HG02571 (cell line): Measurements from ENCODE around the gene ITGB6.
"Not testable (repeated sequence)": the region's sequence is repeated elsewhere in the genome, so short reads cannot be mapped to it uniquely, and the experiment has no call there.

Experiments used
- ATAC-seq: cut with Tn5 transposase; IDR thresholded peaks from one replicate; pipeline ENCODE4 v1.9.1; 2021; ENCODE audit warnings: mild to moderate bottlenecking, moderate library complexity; ENCODE audit not compliant: unreplicated experiment

ITGB6 gene

DNA sequence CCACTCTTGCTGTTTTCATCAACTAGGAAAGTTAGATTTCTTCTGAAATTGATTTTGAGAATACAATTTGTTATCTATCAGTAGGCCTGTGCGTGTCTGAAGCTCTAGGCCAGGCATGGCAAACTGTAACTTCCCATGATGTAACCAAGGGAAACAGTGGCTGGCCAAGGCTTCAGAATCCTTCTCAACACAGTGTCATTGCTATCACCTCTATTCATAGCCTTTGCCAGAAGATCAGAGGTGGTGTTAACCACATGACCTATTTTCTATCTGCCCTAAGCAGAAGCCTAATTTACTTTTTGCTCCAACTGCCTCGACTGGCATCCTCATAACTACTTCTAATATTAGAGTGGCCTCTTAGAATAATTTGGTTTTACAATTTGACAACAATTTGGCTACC is 2.5 kb downstream of the ITGB6 start:
- no peak for ATAC-seq

DNA sequence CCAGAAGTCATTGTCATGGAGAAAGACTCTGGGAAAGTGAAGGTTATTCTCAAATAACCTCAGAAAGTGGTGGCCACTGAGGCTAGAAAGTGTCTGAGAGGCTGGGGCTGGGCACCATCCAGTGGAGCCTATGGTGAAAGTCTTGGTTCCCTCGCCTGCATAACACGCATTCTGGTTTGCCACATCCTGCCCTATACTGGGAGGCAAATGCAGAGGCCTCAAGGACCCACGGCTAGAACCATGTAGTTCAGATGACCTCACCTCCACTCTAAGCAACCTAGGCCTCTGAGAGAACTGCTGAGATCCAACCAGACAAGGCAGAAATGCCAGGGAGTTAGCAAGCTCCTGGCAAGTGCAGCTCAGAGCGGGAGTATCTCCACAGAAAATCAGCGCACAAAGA is 5.1 kb downstream of the ITGB6 start:
- ATAC-seq = no peak

DNA sequence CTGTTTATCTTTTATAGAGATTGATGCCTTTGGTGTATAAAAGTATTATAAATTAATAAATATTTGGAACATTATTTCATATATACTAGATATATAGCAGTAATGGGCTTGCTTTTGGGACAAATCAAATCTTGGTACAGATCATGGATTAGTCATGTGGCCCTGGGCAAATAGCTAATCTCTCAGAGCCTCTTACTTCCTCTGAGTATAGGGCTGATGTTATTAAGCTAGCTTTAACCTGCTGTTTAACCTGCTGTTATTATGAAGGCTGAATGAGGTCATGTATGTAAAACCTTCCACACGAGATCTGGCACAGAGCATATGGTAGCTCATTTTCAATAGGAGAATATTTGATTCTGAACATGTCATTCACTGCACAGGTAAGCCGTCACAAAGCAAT is 5.7 kb downstream of the ITGB6 start:
- no peak for ATAC-seq

DNA sequence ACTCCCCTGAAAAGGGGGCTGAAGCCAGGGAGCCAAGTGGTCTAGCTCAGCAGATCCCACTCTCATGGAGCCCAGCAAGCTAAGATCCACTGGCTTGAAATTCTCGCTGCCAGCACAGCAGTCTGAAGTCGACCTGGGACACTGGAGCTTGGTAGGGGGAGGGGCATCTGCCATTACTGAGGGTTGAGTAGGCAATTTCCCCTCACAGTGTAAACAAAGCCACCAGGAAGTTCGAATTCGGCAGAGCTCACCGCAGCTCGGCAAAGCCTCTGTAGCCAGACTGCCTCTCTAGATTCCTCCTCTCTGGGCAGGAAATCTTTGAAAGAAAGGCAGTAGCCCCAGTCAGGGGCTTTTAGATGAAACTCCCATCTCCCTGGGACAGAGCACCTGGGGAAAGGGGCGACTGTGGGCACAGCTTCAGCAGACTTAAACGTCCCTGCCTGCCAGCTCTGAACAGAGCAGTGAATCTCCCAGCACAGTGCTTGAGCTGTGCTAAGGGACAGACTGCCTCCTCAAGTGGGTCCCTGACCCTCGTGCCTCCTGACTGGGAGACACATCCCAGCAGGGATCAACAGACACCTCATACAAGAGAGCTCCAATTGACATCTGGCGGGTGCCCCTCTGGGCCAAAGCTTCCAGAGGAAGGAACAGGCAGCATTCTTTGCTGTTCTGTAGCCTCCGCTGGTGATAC is 18.8 kb downstream of the ITGB6 start:
- not testable (repeated sequence) for ATAC-seq

DNA sequence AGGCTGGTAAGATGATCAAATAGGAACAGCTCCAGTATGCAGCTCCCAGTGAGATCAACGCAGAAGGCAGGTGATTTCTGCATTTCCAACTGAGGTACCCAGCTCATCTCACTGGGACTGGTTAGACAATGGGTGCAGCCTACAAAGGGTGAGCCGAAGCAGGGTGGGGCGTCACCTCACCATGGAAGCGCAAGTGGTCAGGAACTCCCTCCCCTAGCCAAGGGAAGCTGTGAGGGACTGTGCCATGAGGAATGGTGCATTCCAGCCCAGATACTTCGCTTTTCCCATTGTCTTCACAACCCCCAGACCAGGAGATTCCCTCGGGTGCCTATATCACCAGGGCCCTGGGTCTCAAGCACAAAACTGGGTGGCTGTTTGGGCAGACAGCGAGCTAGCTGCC is 19.4 kb downstream of the ITGB6 start:
- not testable (repeated sequence) for ATAC-seq

DNA sequence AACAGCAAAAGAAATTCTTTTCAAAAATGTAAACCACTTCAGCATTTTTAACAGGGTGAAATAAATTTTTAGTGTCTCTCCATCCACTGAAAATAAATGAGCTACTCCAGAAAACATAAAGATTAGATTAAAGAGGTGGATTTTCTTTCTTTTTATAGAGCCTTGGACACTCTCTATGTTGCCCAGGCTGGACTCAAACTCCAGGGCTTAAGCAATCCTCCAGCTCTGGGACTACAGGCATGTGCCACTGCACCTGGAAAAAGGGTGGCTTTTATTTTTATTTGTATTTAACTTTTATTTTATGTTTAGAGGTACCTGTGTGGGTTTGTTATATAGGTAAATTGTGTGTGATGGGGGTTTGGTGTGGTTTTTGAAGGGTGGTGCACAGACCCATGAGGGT is 19.9 kb downstream of the ITGB6 start:
- ATAC-seq = no peak

DNA sequence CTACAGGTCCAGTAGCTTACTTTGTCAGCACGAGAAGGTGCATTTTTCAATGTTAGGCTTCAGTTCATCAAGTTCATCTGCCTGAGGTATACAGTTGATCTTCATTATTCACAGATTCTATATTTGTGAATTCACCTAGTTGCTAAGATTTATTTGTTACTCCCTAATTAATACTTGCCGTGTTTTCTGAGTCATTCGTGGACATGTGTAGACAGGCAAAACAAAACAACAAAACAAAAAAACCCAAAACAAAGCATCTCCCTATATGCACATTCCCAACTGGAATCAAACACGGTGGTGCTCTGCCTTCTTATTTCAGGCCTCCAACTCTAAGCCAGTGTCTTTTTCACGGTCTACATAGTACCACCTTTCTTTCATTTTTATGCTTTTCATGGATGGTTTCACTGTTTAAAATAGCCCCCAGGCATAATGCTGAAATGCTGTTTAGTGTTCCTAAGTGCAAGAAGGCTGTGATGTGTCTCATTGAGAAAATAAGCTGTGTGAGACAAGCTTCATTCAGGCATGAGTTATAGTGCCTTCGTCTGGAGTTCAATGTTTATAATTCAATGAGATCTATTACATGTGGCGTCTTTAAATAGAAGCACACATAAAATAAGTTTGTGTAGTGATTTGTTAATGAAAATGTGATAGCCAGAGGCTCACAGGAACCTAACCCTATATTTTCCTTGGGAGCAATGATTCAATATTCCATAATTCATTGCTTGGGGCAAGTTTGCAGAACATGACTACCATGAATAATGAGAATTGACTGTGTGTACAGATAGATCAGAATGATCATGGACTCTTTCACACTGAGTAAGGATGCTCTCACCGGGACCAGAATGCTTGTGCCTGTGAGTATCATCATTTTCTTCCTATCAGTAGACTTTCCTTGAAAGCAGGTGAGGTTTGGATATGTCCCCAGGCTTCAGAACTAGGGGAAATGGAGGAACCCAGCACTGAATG is 24.6 kb downstream of the ITGB6 start:
- no peak for ATAC-seq

DNA sequence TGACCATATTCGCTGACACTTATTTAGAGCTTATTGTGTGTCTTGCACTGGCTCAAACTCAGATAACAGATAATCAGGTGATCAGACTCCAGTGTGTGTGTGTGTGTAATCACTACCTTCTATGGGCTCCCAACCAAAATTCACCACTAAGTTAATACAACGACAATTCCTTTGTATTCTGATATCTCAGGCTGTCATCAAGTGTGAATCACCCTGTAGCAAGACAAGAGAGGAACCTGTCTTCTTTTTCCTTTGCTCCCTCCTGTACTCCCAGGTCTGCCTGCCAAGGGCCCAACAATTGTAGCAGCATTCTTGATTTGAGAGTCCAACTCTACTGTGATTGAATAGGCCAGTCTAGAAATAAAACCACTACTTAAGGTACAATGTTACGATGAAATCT is 25.8 kb downstream of the ITGB6 start:
- ATAC-seq = no peak

DNA sequence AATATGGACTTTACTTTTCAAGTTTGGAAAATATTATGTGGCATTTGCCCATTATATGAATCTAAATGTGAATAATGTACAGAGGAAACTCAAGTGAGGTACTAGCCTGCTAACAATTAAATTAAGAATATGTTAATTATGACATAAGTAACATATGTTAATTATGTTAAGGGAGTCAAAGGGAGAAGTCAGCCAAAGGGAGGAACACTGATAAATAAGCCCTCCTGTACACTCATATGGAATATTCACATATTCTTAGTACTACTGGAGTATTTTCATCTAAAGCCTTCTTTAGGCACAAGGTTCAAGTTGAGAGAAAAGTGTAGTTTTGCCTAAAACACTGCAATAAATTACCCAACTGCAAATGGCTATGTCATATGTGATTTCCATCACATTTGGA is 30.1 kb downstream of the ITGB6 start:
- no peak for ATAC-seq

DNA sequence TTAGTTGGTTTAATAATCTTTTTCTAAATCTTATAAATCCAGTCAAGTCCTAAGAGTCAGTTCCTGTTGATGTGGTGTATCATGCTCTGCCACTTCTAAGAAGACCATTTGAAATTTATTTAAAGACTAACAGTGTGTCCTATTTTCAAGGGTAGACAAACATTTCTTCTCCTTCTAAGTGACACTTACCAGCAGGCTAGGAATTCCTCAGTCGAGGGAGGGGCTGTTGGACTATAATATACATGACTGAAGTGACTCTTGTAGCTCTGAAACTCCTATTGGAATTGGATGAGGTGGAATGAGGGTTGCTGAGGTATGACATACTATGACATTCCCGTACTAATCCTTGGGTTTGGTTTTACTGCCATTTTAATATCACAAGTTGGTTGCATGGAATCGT is 30.6 kb downstream of the ITGB6 start:
- no peak for ATAC-seq

DNA sequence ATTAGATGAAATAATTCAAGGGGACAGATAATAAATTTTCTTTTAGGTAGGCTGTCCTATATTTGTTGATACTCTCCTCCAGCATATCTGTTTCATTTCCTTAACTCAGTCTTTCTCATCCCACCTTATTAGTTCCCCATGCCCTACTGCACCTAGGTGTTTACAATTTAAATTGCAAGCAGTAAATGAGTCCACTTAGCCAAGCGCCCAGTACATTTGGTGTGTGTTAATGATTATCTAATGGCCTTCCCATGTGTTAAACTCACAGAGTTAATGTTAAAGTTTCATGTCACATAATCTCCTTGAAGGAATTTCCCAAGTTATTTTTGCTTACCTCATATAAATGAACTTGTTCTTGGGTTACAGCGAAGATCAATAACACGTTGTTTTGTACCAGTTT is 31.2 kb downstream of the ITGB6 start:
- no peak for ATAC-seq

DNA sequence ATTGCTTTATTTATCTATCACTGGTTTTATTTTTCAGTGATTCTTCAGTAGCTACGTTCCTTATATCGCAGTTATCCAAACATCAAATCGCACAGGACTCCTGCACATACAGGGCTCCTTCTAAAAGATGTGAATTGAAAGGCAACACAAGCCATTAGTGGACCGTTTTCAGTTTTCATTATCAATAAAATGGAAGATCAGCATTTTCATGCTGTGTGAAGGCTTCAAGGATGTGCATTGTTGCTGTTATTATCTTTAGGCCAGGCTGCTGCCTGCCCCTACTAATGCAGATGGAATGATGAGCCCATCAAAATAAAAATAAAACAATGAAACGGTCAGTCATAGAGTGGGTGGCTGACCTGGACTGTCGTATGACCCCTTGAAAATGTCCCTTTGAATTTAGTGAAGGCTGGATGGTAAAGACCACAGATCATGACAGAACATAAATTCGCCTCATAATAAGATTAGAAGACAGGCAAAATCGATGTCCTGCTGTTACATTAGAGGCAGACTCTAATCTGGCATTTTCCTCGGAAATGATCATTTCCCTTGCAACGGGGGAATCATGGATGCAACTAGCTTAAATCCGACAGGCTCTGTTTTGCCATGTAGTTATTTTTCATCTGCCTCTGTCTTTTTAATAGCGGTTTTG is 32.9 kb downstream of the ITGB6 start:
- no peak for ATAC-seq

DNA sequence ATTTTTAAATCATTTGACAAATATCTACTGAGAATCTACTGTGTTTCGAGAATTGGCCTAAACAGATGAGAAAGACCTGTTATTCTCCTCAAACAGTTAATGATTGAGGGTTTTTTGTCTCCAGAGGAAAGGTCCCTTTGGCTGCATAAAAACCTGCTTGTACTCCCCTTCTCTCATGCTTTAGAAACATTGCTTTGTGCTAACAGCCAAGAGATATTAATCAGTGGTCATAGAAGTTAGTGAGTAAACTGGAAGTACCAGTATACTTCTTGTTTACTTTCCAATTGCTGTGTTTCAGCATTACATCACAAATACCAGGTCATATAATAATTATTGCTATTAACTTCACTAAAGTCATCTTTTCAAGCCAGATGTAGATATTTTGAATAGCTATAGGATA is 34.1 kb downstream of the ITGB6 start:
- no peak for ATAC-seq

DNA sequence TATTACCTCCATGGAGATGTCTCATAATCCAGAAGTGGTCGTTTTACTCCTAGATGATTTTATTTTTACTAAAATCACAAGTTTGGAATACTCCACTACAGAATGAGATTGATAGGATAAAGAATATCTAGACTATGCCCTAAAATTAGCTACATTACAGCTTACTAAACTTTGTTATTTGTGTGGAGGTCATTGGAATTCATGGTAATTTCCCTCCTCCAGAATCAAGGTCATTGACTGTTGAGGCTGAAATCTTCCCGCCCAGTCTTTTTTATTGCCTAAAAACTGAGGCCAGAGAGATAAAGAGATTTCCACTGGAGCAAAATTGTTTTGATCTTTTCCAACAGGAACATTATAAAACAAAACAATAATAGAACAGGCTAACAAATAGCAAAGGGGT is 35.0 kb downstream of the ITGB6 start:
- no peak for ATAC-seq

DNA sequence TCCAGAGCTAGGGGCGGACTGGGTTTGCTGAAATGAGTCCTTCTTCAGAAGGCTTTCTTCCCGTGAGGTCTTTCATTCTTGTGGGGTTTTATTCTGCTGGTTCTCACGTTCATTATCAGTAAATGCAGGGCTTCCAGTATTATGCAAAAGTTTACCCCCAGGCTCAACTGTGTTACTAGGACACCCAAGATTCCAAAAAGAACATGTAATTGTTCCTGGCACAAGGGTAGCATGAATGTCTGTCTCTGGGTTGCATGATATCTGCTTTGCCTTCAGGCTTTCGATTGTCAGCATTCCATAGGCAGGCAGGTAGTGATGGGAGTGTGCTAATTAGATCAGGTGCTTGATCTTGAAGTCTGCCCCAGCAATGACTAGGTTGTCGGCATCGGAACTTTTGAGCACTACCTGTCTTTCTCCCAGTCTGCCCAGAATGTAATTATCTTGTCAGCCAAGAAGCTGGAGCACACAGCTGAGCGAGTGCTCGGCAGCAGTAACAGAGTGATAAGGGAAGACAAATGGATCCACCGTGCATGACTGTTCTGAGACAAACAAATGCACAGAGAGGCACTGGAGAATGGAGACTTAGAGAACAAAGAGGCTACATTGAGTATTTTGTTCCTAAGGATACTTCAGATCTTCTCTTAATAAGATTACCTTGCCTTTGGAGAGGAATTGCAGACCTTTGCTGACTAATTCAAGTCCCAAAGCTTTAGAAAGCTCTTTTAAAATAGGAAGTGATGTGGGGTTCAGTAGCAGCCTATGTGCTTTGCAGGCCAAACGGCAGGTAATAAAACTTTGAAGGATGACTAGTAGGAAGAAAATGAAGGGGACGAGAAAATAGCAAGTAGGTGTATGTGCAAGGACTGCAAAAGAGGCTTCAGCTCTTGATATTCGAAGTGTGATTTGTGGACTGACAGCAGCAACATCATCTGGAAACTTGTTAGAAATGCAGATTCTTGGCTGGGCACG is 41.9 kb downstream of the ITGB6 start:
- ATAC-seq = no peak

DNA sequence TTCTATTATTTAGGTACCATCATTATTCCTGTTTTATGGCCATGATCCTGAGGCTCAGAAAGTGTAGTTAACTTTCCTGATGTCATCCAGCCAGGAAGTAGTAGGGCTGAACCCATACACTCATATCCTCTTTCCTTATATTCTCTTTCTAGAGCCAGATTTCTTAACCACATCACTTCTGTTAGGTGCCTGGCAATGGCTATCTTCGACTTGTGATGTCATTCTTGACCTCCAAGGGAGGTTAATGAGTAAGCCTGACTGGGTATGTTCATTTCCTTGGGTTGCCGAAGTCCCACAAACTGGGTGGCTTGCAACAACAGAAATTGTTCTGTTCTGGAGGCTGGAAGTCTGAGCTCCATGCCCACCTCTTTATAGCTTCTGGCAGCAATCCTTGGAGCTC is 43.4 kb downstream of the ITGB6 start:
- ATAC-seq = no peak

DNA sequence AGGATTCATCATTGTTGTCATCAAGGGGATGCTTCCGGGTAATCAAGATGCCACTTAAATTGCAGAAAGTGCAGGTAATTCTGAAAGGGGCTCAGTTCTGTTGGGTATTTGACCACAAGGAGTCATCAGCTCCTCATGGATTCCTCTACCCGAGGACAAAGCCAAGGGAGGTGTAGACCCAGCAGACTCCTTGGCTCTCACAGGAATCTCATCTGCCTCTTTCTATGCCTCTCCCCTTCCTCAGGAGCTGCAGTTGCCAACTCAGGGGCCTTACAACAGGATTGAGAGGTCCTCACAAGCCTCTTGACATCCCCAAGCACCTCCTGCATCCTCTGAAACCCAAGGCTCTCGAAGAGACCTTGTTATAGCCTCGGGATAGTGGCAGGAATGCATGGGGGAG is 44.0 kb downstream of the ITGB6 start:
- ATAC-seq = no peak

DNA sequence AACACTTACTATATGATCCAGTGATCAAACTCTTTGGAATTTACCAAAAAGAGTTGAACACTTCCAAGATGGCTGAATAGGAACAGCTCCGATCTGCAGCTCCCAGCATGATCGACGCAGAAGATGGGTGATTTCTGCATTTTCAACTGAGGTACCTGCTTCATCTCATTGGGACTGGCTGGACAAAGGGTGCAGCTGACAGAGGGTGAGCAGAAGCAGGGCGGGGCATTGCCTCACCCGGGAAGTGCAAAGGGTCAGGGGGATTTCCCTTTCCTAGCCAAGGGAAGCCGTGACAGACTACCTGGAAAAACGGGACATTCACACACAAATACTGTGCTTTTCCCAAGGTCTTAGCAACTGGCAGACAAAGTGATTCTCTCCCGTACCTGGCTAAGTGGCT is 51.7 kb downstream of the ITGB6 start:
- not testable (repeated sequence) for ATAC-seq

DNA sequence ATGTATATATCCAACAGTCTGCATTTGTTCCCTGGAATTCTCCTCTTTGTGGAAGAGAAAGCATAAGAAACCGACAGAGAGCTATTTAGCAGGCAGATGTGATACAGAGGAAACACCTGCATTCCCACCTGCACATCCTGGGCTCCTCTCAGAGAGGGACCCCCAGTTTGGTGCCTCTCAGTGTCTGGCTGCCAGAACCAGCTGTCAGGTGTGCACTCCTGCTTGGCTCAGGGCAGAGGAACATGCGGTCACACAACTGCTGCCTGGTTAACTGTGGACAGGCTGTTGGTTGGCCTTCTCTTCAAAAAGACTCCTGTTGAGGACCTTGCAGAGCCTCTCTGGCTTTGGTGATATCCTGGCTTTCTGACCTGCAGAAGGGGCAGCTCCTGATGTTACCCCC is 54.6 kb downstream of the ITGB6 start:
- ATAC-seq = no peak

DNA sequence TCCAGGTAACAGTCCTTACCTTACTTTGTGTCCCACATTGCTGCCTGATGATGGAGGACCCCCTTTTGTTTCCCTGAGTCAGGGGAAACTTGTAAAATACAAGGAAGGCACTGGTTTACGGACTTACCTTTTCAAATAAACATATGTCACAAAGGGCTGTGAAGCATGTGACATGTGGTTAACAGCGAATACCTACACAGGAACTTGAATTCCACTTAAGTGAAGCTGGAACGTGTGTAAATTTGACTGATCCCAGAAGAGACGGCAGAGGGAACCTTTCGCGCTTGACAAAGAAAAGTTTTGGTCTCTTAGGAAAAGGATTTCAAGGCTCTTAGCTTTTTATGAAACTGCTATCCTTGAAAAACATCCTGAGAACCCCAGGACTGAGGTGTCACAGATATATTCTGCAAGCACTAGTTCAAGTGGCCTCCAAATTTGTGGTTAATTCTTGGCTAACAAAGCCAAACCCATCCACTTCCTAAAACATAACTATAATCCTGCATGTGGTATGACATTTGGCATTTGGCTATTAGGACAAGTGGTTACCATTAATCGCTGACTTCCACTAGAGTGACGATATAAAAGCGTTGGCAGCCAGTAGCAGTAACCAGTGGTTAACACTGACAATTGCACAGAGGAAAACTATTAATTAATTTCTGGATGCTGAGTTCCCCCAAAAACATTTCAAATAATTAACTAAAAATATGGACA is 55.6 kb downstream of the ITGB6 start:
- ATAC-seq = no peak
